Fibroblast of lung (primary cell): ENCODE measurements around the gene CFAP119.

Experiments used
- CTCF ChIP-seq, 2 donors: IDR thresholded peaks in 1 of 2; conservative IDR thresholded peaks in 1 of 2; 1 replicate in 1 of 2; 2 replicates in 1 of 2; pipeline ENCODE4 v1.5.1; 2011 to 2012; ENCODE audit warnings: low read length in 2 of 2, control low read depth in 1 of 2, inconsistent platforms in 1 of 2, low read depth in 1 of 2, mild to moderate bottlenecking in 1 of 2
- EZH2 ChIP-seq: IDR thresholded peaks from 2 replicates; pipeline ENCODE4 v1.5.1; 2012; ENCODE audit warnings: low read length, control low read depth, mild to moderate bottlenecking; ENCODE audit errors: missing control alignments

- TF ChIP-seq CTCF (conservative IDR thresholded peaks at IDR 0.05 in 1 of 2, IDR thresholded peaks at IDR 0.05 in 1 of 2; ENCODE audit: low read depth in 1 of 2, low read length in 2 of 2) (no peak), EZH2 (no peak)
Measured at GRCh38 chr16:30784215-30784614, 22.4 kb upstream of the CFAP119 start.
